Measurements from ENCODE around the gene MIB1. TPM values are rescaled to one million over a fixed set of nuclear protein-coding genes. Genes with fewer than 3 reads are reported as not detected.

Gene MIB1
- total RNA-seq, 1 donor from 2014 or later, result 21.6 TPM

DNA sequence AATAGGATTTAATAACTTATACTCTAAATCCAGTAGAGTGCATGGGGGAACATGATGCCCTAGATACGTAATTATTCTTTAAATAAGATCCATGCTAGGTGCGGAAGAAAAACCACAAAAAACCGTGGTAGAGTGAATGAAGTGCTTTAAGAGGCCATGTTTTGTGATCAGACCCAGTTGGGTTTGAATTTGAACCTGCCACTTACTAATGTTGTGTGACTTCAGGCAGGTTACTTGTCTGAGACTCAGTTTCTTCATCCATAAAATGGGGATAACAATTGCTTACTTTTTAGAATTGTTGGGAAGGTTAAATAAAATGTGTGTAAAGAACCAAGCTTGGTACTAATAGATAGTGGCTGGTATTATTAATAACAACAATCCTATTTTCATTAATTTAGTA, 17.2 kb downstream of the MIB1 start:
- no peak for DNase-seq (ENCODE audit: extremely low spot score in 2 of 2)
- Histone ChIP-seq H3K9me3 (no peaks in the 10 kb centered on the region), H3K27ac (no peak overlapping the region), H3K4me3 (no peak overlapping the region), H3K27me3 (no peaks in the 10 kb centered on the region), H3K36me3 (no peaks in the 10 kb centered on the region), H3K4me1 (peaks cover 28% of the 10 kb centered on the region)
- TF ChIP-seq POLR2AphosphoS5 (IDR thresholded peaks at IDR 0.05; ENCODE audit: insufficient read depth in 1 of 2, low read depth in 1 of 2) (no peak), POLR2A (IDR thresholded peaks at IDR 0.05) (no peak)
- TF ChIP-seq, protein P1, sequence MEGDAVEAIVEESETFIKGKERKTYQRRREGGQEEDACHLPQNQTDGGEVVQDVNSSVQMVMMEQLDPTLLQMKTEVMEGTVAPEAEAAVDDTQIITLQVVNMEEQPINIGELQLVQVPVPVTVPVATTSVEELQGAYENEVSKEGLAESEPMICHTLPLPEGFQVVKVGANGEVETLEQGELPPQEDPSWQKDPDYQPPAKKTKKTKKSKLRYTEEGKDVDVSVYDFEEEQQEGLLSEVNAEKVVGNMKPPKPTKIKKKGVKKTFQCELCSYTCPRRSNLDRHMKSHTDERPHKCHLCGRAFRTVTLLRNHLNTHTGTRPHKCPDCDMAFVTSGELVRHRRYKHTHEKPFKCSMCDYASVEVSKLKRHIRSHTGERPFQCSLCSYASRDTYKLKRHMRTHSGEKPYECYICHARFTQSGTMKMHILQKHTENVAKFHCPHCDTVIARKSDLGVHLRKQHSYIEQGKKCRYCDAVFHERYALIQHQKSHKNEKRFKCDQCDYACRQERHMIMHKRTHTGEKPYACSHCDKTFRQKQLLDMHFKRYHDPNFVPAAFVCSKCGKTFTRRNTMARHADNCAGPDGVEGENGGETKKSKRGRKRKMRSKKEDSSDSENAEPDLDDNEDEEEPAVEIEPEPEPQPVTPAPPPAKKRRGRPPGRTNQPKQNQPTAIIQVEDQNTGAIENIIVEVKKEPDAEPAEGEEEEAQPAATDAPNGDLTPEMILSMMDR (IDR thresholded peaks at IDR 0.05), result no peak
- intact Hi-C loops (cut with DNase I), result no loop called here

DNA sequence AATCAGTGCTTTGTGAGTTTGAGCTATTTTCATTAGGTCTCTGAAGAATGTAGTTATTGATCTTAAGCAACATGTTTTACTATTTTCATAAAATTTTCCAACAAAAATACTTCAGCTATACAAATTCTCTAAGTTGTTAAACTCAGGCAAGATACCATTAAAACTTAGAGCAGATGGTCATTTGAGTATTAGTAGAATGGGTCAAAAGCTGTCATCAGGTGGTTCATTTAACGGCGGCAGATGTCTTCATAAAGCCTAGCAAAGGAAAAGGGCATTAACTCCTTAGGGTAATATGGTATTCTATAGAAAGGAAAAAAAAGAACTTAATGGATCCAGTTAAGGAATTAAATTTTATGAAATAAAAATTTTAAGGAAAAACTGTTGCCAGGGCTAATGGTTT, 19.2 kb downstream of the MIB1 start:
- DNase-seq (ENCODE audit: extremely low spot score in 2 of 2), result no peak
- intact Hi-C loops (cut with DNase I), result no loop called here
- no peak overlapping the region for H3K4me3 ChIP-seq
- H3K4me1 ChIP-seq, result peaks cover 38% of the 10 kb centered on the region
- no peaks in the 10 kb centered on the region for H3K27me3 ChIP-seq
- no peak for TF ChIP-seq POLR2AphosphoS5 (IDR thresholded peaks at IDR 0.05; ENCODE audit: insufficient read depth in 1 of 2, low read depth in 1 of 2)
- no peak for TF ChIP-seq POLR2A (IDR thresholded peaks at IDR 0.05)
- no peaks in the 10 kb centered on the region for H3K9me3 ChIP-seq
- H3K36me3 ChIP-seq, result no peaks in the 10 kb centered on the region
- H3K27ac ChIP-seq, result no peak overlapping the region

DNA sequence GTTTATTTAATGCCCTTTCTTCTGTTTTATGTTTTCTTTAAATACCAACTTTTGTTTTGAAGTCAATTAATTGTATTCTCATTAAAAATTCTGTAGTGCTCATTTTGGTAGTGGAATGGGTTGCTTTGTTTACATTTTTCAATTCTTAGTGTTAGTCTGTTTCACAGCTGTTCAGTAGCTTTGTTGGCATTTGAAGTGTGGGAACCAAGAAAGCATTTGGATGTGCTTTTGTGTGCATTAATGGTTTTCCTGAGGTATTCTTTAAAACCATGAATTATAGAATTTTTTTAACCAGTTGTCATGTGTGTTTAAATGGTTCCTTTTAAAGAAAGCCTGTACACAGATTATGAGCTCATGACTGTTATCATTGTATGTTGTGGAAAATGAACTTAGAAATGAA, 19.7 kb downstream of the MIB1 start:
- H3K4me1 ChIP-seq, result peaks cover 34% of the 10 kb centered on the region
- intact Hi-C loops (cut with DNase I), result no loop called here
- no peaks in the 10 kb centered on the region for H3K9me3 ChIP-seq
- H3K27ac ChIP-seq, result no peak overlapping the region
- H3K27me3 ChIP-seq, result no peaks in the 10 kb centered on the region
- DNase-seq (ENCODE audit: extremely low spot score in 2 of 2), result no peak
- TF ChIP-seq POLR2A (IDR thresholded peaks at IDR 0.05), result no peak
- no peak for TF ChIP-seq POLR2AphosphoS5 (IDR thresholded peaks at IDR 0.05; ENCODE audit: insufficient read depth in 1 of 2, low read depth in 1 of 2)
- TF ChIP-seq, protein P1 (IDR thresholded peaks at IDR 0.05), result no peak
- no peaks in the 10 kb centered on the region for H3K36me3 ChIP-seq
- H3K4me3 ChIP-seq, result no peak overlapping the region

DNA sequence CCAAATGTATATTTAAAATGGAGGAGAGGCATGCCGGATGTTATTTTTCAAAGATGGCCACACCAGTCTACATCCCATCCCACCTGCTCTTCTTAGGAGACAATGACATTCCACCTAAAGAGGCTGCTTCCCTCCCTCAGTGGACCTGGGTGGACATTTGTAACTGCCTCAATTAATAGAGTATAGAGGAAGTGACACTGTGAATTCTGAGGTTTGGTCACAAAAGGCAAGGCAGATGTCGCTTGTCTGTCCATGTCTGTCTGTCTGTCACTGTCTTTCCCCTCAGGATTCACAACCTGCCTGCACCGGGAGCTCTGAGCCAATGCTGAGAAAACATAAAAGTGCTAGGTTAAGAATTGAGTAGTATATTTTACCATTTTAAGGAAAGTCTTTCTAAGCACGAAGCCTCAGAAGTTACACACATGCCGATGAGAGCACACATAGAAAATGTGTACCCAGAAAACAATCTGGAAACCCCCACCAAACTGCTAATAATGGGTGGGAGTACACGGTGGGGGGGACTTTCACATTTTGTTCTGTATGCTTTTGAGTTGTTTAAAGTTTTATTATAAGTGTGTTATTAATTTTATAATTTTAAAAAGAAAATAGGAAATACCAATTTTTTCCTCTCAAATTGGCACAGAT, 21.0 kb downstream of the MIB1 start:
- no peak for TF ChIP-seq POLR2AphosphoS5 (IDR thresholded peaks at IDR 0.05; ENCODE audit: insufficient read depth in 1 of 2, low read depth in 1 of 2)
- TF ChIP-seq POLR2A (IDR thresholded peaks at IDR 0.05), result no peak
- TF ChIP-seq, protein P1 (IDR thresholded peaks at IDR 0.05), result no peak
- Histone ChIP-seq H3K4me1 (peaks cover 31% of the 10 kb centered on the region), H3K36me3 (peaks cover 0 to 6% of the 10 kb centered on the region in 2 donors), H3K9me3 (no peaks in the 10 kb centered on the region), H3K4me3 (no peak overlapping the region), H3K27ac (no peak overlapping the region), H3K27me3 (no peaks in the 10 kb centered on the region)
- intact Hi-C loops (cut with DNase I), result no loop called here
- DNase-seq (ENCODE audit: extremely low spot score in 2 of 2), result no peak

DNA sequence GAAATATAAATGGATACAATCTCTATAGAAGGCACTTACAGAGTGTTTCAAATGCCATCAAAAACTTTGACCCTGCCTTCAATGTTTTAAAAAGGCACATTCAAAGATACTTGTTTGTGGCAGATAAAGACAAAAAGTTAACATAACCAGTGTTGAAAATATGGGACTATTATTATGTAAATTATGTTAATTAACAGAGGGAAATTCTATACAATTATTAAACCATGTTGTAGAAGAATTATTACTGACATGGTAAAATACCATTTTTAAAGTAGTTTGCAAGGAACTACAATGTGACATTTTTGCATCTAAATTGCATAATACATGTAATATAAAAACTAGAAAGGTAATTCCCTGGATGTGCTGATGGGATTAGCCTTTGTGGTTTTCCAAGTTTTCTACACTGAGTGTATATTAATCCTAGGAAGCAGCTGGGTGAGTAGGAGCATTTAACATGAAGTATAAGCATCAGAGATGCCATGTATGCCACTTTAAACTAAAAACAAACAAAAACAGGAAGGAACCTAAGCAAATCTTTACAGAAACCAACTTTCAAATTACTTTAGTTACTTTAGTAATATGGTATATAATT, 21.7 kb downstream of the MIB1 start:
- Histone ChIP-seq H3K4me1 (peaks cover 31% of the 10 kb centered on the region), H3K36me3 (peaks cover 0 to 12% of the 10 kb centered on the region in 2 donors), H3K4me3 (no peak overlapping the region), H3K27ac (no peak overlapping the region), H3K9me3 (no peaks in the 10 kb centered on the region), H3K27me3 (no peaks in the 10 kb centered on the region)
- TF ChIP-seq, protein P1 (IDR thresholded peaks at IDR 0.05), result no peak
- TF ChIP-seq POLR2AphosphoS5 (IDR thresholded peaks at IDR 0.05; ENCODE audit: insufficient read depth in 1 of 2, low read depth in 1 of 2) (no peak), POLR2A (IDR thresholded peaks at IDR 0.05) (no peak)
- DNase-seq (ENCODE audit: extremely low spot score in 2 of 2), result no peak
- intact Hi-C loops (cut with DNase I), result no loop called here

Measured in vagina (tissue), 2 donors.